ENCODE measurements around the gene EIF4E2.

- TF ChIP-seq EP300 (IDR thresholded peaks at IDR 0.05) (no peak), CTCF (IDR thresholded peaks at IDR 0.05) (no peak), POLR2A (IDR thresholded peaks at IDR 0.05) (no peak)
Measured at GRCh38 chr2:232540441-232541041, 9.9 kb upstream of the EIF4E2 start.

Measured in tibial nerve (tissue), 4 donors.